ENCODE measurements around the gene FRMD5. TPM values are rescaled to one million over a fixed set of nuclear protein-coding genes. Genes with fewer than 3 reads are reported as not detected.

Gene FRMD5
- polyA plus RNA-seq, 1 donor from 2014 or later, result 25.8 TPM

DNA sequence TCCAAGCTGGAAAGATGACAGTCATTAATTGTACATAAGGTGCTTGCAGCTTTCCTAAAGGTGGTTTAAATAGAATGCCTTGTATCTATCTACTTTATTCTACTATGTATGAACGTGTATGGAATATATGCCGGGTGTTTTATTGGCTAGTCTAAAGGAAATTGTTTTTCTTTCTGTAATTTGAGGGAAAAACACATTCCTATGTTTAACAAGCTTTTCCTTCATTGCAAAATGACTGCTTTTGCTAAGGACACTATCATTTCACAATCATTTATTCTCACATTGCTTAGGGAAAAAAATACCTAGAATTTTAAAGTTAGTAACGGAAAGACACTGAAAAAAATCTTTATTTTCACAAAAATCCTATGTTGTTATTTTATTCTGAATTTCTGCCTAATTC is 226.5 kb downstream of the FRMD5 start:
- Histone ChIP-seq H4K20me1 (ENCODE audit: insufficient read depth) (no peaks in the 10 kb centered on the region), H3K4me2 (ENCODE audit: low read length) (no peak overlapping the region), H2AFZ (ENCODE audit: low read depth, low read length) (no peak overlapping the region), H3K79me2 (replicated peaks; ENCODE audit: insufficient read depth, low read length) (no peaks in the 10 kb centered on the region), H3K9me2 (ENCODE audit: insufficient read depth, low read length) (no peaks in the 10 kb centered on the region), H3K36me3 (ENCODE audit: insufficient read depth, low read length) (no peaks in the 10 kb centered on the region), H3K9me3 (ENCODE audit: low read length) (no peaks in the 10 kb centered on the region), H3K27ac (ENCODE audit: low read length) (no peak overlapping the region), H3K27me3 (ENCODE audit: insufficient read depth, low read depth, low read length) (no peaks in the 10 kb centered on the region), H3F3A (ENCODE audit: insufficient read depth, low read length, poor library complexity, severe bottlenecking) (no peaks in the 10 kb centered on the region), H3K9ac (ENCODE audit: low read length) (no peak overlapping the region), H3K4me3 (ENCODE audit: low read length) (no peak overlapping the region)
- TF ChIP-seq RAD21 (conservative IDR thresholded peaks at IDR 0.05), result no peak
- TF ChIP-seq REST (IDR thresholded peaks at IDR 0.05; ENCODE audit: borderline replicate concordance), result no peak
- no peak for TF ChIP-seq EZH2 (IDR thresholded peaks at IDR 0.05; ENCODE audit: borderline replicate concordance, insufficient read depth, low read length, poor library complexity, severe bottlenecking)
- TF ChIP-seq CTCF (IDR thresholded peaks at IDR 0.05; ENCODE audit: poor library complexity, severe bottlenecking), result no peak
- no peak for TF ChIP-seq EP300 (conservative IDR thresholded peaks at IDR 0.05; ENCODE audit: poor library complexity, severe bottlenecking)
- TF ChIP-seq POLR2AphosphoS5 (IDR thresholded peaks at IDR 0.05), result no peak
- no peak for TF ChIP-seq TAF1 (IDR thresholded peaks at IDR 0.05; ENCODE audit: low read depth)
- no peak for TF ChIP-seq MXI1 (conservative IDR thresholded peaks at IDR 0.05; ENCODE audit: poor library complexity, severe bottlenecking)
- no peak for TF ChIP-seq SMC3 (conservative IDR thresholded peaks at IDR 0.05; ENCODE audit: poor library complexity)

GRCh38 chr15:43966646-43967045 is 228.4 kb downstream of the FRMD5 start:
- no peak overlapping the region for H2AFZ ChIP-seq (ENCODE audit: low read depth, low read length)
- no peak overlapping the region for H3K9ac ChIP-seq (ENCODE audit: low read length)
- no peaks in the 10 kb centered on the region for H3K27me3 ChIP-seq (ENCODE audit: insufficient read depth, low read depth, low read length)
- no peaks in the 10 kb centered on the region for H3K79me2 ChIP-seq (replicated peaks; ENCODE audit: insufficient read depth, low read length)
- no peaks in the 10 kb centered on the region for H3F3A ChIP-seq (ENCODE audit: insufficient read depth, low read length, poor library complexity, severe bottlenecking)
- no peaks in the 10 kb centered on the region for H3K9me2 ChIP-seq (ENCODE audit: insufficient read depth, low read length)
- H3K4me3 ChIP-seq (ENCODE audit: low read length), result no peak overlapping the region
- no peak overlapping the region for H3K4me2 ChIP-seq (ENCODE audit: low read length)
- TF ChIP-seq POLR2AphosphoS5 (IDR thresholded peaks at IDR 0.05) (no peak), SMC3 (conservative IDR thresholded peaks at IDR 0.05; ENCODE audit: poor library complexity) (no peak), EZH2 (IDR thresholded peaks at IDR 0.05; ENCODE audit: borderline replicate concordance, insufficient read depth, low read length, poor library complexity, severe bottlenecking) (no peak), EP300 (conservative IDR thresholded peaks at IDR 0.05; ENCODE audit: poor library complexity, severe bottlenecking) (no peak), MXI1 (conservative IDR thresholded peaks at IDR 0.05; ENCODE audit: poor library complexity, severe bottlenecking) (no peak), RAD21 (conservative IDR thresholded peaks at IDR 0.05) (no peak), CTCF (IDR thresholded peaks at IDR 0.05; ENCODE audit: poor library complexity, severe bottlenecking) (no peak), REST (IDR thresholded peaks at IDR 0.05; ENCODE audit: borderline replicate concordance) (no peak), TAF1 (IDR thresholded peaks at IDR 0.05; ENCODE audit: low read depth) (no peak)
- no peaks in the 10 kb centered on the region for H4K20me1 ChIP-seq (ENCODE audit: insufficient read depth)
- no peak overlapping the region for H3K27ac ChIP-seq (ENCODE audit: low read length)
- H3K9me3 ChIP-seq (ENCODE audit: low read length), result no peaks in the 10 kb centered on the region
- no peaks in the 10 kb centered on the region for H3K36me3 ChIP-seq (ENCODE audit: insufficient read depth, low read length)

Measured in neural cell (in vitro differentiated cells).